GM12892 (cell line): ENCODE measurements around the gene DYNC2H1.

ENCODE experiments used
- DNase-seq: peaks from one replicate; pipeline ENCODE4 v3.0.0; 2011; ENCODE audit not compliant: insufficient read length
- FAIRE-seq: peaks from 2 replicates; lab custom pipeline; 2011; peaks lifted over from hg19 to GRCh38; lab: Jason Lieb, UNC
- POLR2A ChIP-seq: IDR thresholded peaks from 2 replicates; pipeline ENCODE4 v1.6.1; 2011; ENCODE audit warnings: low read depth, low read length, control low read depth
- POLR2AphosphoS5 ChIP-seq: IDR thresholded peaks from 2 replicates; pipeline ENCODE4 v1.6.1; 2011; ENCODE audit warnings: low read depth, low read length, control low read depth
- TAF1 ChIP-seq: IDR thresholded peaks from 2 replicates; pipeline ENCODE4 v1.6.1; 2011; ENCODE audit warnings: low read depth, mild to moderate bottlenecking, control low read depth, low read length, borderline replicate concordance

DYNC2H1 gene

DNA sequence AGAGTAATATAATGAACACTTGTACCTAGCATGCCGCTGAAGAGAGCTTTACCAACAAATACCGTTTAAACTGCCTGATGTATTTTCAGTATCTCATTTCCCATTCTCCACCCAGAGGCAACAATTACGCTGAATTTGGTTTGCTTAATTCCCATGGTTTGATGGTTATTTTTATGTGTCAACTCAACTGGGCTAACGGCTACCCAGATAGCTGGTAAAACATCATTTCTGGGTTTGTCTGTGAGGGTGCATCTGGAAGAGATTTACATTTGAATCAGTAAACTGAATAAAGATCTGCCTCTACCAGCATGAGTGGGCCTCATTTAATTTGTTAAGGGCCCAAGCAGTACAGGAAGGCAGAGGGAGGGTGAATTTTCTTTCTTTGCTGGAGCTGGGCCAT is 377.9 kb downstream of the DYNC2H1 start:
- TF ChIP-seq POLR2AphosphoS5 = no peak
- TF ChIP-seq POLR2A = no peak
- TF ChIP-seq TAF1 = no peak
- DNase-seq = no peak
- FAIRE-seq = no peak

GRCh38 chr11:103488031-103488461 is 378.8 kb downstream of the DYNC2H1 start:
- no peak for FAIRE-seq
- TF ChIP-seq POLR2A = no peak
- no peak for TF ChIP-seq TAF1
- TF ChIP-seq POLR2AphosphoS5 = no peak
- no peak for DNase-seq

- DNase-seq (no peak), FAIRE-seq (no peak)
- TF ChIP-seq TAF1 (no peak), POLR2A (no peak), POLR2AphosphoS5 (no peak)
These were observed 379.4 kb downstream of the DYNC2H1 start for GRCh38 chr11:103488579-103488978.

GRCh38 chr11:103491777-103492176 is 382.6 kb downstream of the DYNC2H1 start:
- FAIRE-seq (no peak), DNase-seq (no peak)
- no peak for TF ChIP-seq POLR2A
- no peak for TF ChIP-seq TAF1
- TF ChIP-seq POLR2AphosphoS5 = no peak

- TF ChIP-seq TAF1 = no peak
- no peak for TF ChIP-seq POLR2A
- no peak for TF ChIP-seq POLR2AphosphoS5
- DNase-seq (no peak), FAIRE-seq (no peak)
These were observed 385.3 kb downstream of the DYNC2H1 start for GRCh38 chr11:103494491-103494890.

DNA sequence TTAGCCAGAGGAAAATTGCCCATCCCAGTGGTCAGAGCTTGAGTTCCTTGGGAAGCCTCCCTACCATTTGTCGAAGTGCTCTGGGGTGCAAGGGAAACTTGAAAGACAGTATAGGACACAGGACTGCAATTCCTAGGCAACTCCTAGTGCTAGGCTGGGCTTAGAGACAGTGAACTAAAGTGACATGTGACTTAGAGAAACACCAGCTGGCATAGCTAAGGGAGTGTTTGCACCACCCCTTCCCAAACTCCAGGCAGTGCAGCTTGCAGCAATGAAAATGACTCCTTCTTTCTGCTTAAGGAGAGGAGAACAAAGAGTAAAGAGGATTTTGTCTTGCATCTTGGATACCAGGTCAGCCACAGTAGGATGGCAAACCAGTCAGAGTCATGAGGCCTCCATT is 388.0 kb downstream of the DYNC2H1 start:
- TF ChIP-seq POLR2AphosphoS5 = no peak
- no peak for TF ChIP-seq POLR2A
- no peak for TF ChIP-seq TAF1
- FAIRE-seq = no peak
- no peak for DNase-seq

DNA sequence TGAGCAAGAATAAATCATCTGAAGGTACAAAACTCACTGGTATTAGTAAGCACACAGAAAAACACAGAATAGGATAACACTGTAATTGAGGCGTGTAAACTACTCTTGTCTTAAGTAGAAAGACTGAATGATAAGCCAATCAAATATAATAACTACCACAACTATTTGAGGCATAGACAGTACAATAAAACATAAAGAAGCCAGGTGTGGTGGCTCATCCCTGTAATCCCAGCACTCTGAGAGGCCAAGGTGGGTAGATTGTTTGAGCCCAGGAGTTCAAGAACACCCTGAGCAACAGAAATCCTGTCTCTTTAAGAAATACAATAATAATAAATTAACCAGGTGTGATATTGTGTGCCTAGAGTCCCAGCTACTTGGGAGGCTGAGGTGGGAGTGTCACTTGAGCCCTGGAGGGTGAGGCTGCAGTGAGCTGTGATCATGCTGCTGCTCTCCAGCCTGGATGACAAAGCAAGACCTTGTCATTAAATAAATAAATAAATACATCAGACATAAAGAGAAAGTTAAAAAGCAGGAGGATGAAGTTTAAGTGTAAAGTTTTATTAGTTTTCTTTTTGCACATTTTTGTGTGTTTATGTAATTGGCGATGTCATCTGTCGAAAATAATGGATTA is 390.6 kb downstream of the DYNC2H1 start:
- no peak for DNase-seq
- FAIRE-seq = no peak
- TF ChIP-seq POLR2A (no peak), POLR2AphosphoS5 (no peak), TAF1 (no peak)

DNA sequence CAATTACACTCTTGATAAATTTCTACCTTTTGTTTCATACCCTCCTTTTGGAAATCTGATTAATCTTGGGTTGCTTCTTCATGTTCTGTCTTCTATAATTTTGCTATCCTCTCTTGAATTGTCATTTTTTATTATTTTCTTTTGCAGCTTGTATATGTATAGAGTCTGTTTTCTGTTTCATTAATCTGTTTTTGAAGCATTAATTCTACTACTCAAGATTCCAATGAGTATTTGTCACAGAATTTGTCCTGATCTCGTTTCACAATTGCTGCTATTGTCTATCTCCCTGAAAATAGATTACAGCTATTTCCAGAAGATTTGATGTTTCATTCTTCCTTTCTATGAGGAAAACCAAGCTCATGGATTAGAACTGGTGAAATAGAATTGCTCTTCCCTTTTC is 406.1 kb downstream of the DYNC2H1 start:
- DNase-seq = no peak
- no peak for TF ChIP-seq POLR2AphosphoS5
- no peak for TF ChIP-seq TAF1
- no peak for TF ChIP-seq POLR2A
- no peak for FAIRE-seq

DNA sequence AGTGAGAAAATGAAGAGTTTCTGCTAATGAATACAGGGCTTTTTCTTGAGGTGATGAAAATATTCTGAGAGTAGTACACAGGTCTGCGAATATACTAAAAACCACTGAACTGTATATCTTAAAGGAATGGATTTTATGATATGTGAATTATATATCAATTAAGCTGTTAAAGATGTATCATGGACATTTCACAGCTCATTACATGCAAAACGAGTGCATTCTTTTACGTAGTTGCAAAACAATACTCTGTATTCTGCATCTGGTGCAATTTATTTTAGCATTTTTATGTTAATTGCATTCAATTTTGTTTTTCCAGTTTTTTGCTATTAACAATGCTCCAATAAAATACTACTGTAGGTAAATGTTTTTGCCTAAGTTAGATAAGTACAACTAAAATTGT is 411.6 kb downstream of the DYNC2H1 start:
- DNase-seq = no peak
- FAIRE-seq = no peak
- TF ChIP-seq POLR2AphosphoS5 (no peak), TAF1 (no peak), POLR2A (no peak)

DNA sequence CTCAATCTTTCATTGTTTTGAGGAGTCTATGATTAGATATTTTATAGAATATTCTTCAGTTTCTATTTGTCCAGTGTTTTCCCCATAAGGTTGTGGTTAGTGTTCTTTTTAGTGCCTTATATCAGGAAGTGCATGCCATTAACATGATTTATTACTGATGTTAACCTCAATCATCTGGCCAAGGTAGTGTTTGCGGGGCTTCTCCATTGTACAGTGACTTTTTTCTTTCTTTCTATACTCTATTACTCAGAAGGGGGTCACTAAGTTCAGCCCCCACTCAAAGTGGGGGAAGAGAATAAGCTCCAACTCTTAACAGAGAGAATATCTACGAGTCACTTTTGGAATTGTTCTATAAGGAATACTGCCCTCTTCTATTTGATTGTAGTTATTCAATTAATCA is 415.8 kb downstream of the DYNC2H1 start:
- TF ChIP-seq POLR2AphosphoS5 = no peak
- no peak for TF ChIP-seq POLR2A
- no peak for TF ChIP-seq TAF1
- DNase-seq (no peak), FAIRE-seq (no peak)

- no peak for FAIRE-seq
- no peak for DNase-seq
- TF ChIP-seq POLR2A (no peak), TAF1 (no peak), POLR2AphosphoS5 (no peak)
These were observed 418.8 kb downstream of the DYNC2H1 start for GRCh38 chr11:103528046-103528445.

- FAIRE-seq (no peak), DNase-seq (no peak)
- TF ChIP-seq POLR2A (no peak), TAF1 (no peak), POLR2AphosphoS5 (no peak)
These were observed 419.4 kb downstream of the DYNC2H1 start for GRCh38 chr11:103528596-103528995.
